Neural cell (in vitro differentiated cells): Measurements from ENCODE around the gene FHOD3.

ENCODE experiments used
- EP300 ChIP-seq: fragments of 450-650 bp; conservative IDR thresholded peaks from 2 replicates; pipeline ENCODE4 v1.6.1; 2014; ENCODE audit warnings: antibody characterized with exemption, mild to moderate bottlenecking, moderate library complexity; ENCODE audit not compliant: poor library complexity, severe bottlenecking
- EZH2 ChIP-seq: fragments of 200-600, 300-800 bp; shearing (Covaris generic), sonication (generic); IDR thresholded peaks from 2 replicates; pipeline ENCODE4 v1.6.1; 2014; ENCODE audit warnings: antibody characterized with exemption, low read length, borderline replicate concordance, mild to moderate bottlenecking; ENCODE audit not compliant: insufficient read depth, poor library complexity, severe bottlenecking
- MXI1 ChIP-seq: fragments of 450-650 bp; conservative IDR thresholded peaks from 2 replicates; pipeline ENCODE4 v1.6.1; 2014; ENCODE audit warnings: antibody characterized with exemption, mild to moderate bottlenecking; ENCODE audit not compliant: poor library complexity, severe bottlenecking
- POLR2AphosphoS5 ChIP-seq: IDR thresholded peaks from 2 replicates; pipeline ENCODE4 v1.6.1; 2012
- RAD21 ChIP-seq: fragments of 450-650 bp; conservative IDR thresholded peaks from 2 replicates; pipeline ENCODE4 v1.6.1; 2014; ENCODE audit warnings: antibody characterized with exemption, mild to moderate bottlenecking, moderate library complexity
- REST ChIP-seq: IDR thresholded peaks from 2 replicates; pipeline ENCODE4 v1.6.1; 2012; ENCODE audit warnings: borderline replicate concordance
- SMC3 ChIP-seq: fragments of 450-650 bp; conservative IDR thresholded peaks from 2 replicates; pipeline ENCODE4 v1.6.1; 2014; ENCODE audit warnings: antibody characterized with exemption, mild to moderate bottlenecking, moderate library complexity; ENCODE audit not compliant: poor library complexity
- TAF1 ChIP-seq: IDR thresholded peaks from 2 replicates; pipeline ENCODE4 v1.6.1; 2012; ENCODE audit warnings: low read depth
- TF ChIP-seq, protein P1 (sequence below): fragments of 450-650 bp; IDR thresholded peaks from 2 replicates; pipeline ENCODE4 v1.5.1; 2014; ENCODE audit warnings: antibody characterized with exemption, mild to moderate bottlenecking, moderate library complexity; ENCODE audit not compliant: poor library complexity, severe bottlenecking

GRCh38 chr18:36593001-36593400 is 295.5 kb downstream of the FHOD3 start:
- no peak for TF ChIP-seq REST
- TF ChIP-seq, protein P1, sequence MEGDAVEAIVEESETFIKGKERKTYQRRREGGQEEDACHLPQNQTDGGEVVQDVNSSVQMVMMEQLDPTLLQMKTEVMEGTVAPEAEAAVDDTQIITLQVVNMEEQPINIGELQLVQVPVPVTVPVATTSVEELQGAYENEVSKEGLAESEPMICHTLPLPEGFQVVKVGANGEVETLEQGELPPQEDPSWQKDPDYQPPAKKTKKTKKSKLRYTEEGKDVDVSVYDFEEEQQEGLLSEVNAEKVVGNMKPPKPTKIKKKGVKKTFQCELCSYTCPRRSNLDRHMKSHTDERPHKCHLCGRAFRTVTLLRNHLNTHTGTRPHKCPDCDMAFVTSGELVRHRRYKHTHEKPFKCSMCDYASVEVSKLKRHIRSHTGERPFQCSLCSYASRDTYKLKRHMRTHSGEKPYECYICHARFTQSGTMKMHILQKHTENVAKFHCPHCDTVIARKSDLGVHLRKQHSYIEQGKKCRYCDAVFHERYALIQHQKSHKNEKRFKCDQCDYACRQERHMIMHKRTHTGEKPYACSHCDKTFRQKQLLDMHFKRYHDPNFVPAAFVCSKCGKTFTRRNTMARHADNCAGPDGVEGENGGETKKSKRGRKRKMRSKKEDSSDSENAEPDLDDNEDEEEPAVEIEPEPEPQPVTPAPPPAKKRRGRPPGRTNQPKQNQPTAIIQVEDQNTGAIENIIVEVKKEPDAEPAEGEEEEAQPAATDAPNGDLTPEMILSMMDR: no peak
- TF ChIP-seq POLR2AphosphoS5: no peak
- no peak for TF ChIP-seq EZH2
- no peak for TF ChIP-seq RAD21
- no peak for TF ChIP-seq EP300
- no peak for TF ChIP-seq MXI1
- no peak for TF ChIP-seq SMC3
- TF ChIP-seq TAF1: no peak
